ENCODE results near the gene PRRT1B.

Gene PRRT1B

GRCh38 chr9:131584858-131585257 lies 39.5 kb downstream of the PRRT1B start:
- H3K9me3 ChIP-seq (ENCODE audit: insufficient read depth, low read depth, low read length): peaks cover 2% of the 10 kb centered on the region
- no peak overlapping the region for H2AK5ac ChIP-seq (ENCODE audit: low read length)
- H3K79me2 ChIP-seq (ENCODE audit: control insufficient read depth, insufficient read depth, low read length, poor library complexity): no peaks in the 10 kb centered on the region
- H2AFZ ChIP-seq (ENCODE audit: insufficient read depth, low read length, poor library complexity): no peak overlapping the region
- no peak overlapping the region for H4K8ac ChIP-seq (ENCODE audit: low read depth, low read length)
- H3K4ac ChIP-seq (ENCODE audit: low read depth, low read length): no peak overlapping the region
- H2BK12ac ChIP-seq (ENCODE audit: low read length): no peak overlapping the region
- no peaks in the 10 kb centered on the region for H3K4me1 ChIP-seq (ENCODE audit: control insufficient read depth in 1 of 2, insufficient read depth in 2 of 2, low read length in 2 of 2)
- no peaks in the 10 kb centered on the region for H3K27me3 ChIP-seq (ENCODE audit: insufficient read depth, low read length)
- H3K18ac ChIP-seq (ENCODE audit: low read length): no peak overlapping the region
- peaks cover 77% of the 10 kb centered on the region in 2 experiments for H3K36me3 ChIP-seq (ENCODE audit: control insufficient read depth in 1 of 2, insufficient read depth in 2 of 2, low read length in 2 of 2)
- DNase-seq: no peak
- no peak overlapping the region for H3K27ac ChIP-seq (ENCODE audit: low read depth, low read length)
- H3K4me3 ChIP-seq (ENCODE audit: low read depth, low read length): no peak overlapping the region
- WGBS (ENCODE audit: extremely low coverage, insufficient coverage, insufficient read length): no CpG with 5 or more reads among the region's 7 CpGs
- H3K9ac ChIP-seq (ENCODE audit: low read length): no peak overlapping the region
- no peak overlapping the region for H4K12ac ChIP-seq (ENCODE audit: low read depth, low read length)
- no peak overlapping the region for H3K23ac ChIP-seq (ENCODE audit: low read length)
- no peak overlapping the region for H2BK120ac ChIP-seq (ENCODE audit: insufficient read depth, low read length, poor library complexity)
- H3K14ac ChIP-seq (ENCODE audit: low read length): no peak overlapping the region
- no peak overlapping the region for H4K91ac ChIP-seq (ENCODE audit: low read depth, low read length)
- no peak overlapping the region for H2BK5ac ChIP-seq (ENCODE audit: low read depth, low read length, poor library complexity)
- no peak overlapping the region for H3K4me2 ChIP-seq (ENCODE audit: low read length)
- H3K79me1 ChIP-seq (ENCODE audit: low read length): no peaks in the 10 kb centered on the region

- Histone ChIP-seq H3K4ac (ENCODE audit: low read depth, low read length) (no peak overlapping the region), H3K9me3 (ENCODE audit: insufficient read depth, low read depth, low read length) (peaks cover 2% of the 10 kb centered on the region), H3K36me3 (ENCODE audit: control insufficient read depth in 1 of 2, insufficient read depth in 2 of 2, low read length in 2 of 2) (peaks cover 77% of the 10 kb centered on the region in 2 experiments), H2AK5ac (ENCODE audit: low read length) (no peak overlapping the region), H3K79me1 (ENCODE audit: low read length) (no peaks in the 10 kb centered on the region), H2BK12ac (ENCODE audit: low read length) (no peak overlapping the region), H3K14ac (ENCODE audit: low read length) (no peak overlapping the region), H3K27me3 (ENCODE audit: insufficient read depth, low read length) (no peaks in the 10 kb centered on the region), H4K12ac (ENCODE audit: low read depth, low read length) (no peak overlapping the region), H3K4me2 (ENCODE audit: low read length) (no peak overlapping the region), H3K27ac (ENCODE audit: low read depth, low read length) (no peak overlapping the region), H2BK120ac (ENCODE audit: insufficient read depth, low read length, poor library complexity) (no peak overlapping the region), H3K79me2 (ENCODE audit: control insufficient read depth, insufficient read depth, low read length, poor library complexity) (no peaks in the 10 kb centered on the region), H4K8ac (ENCODE audit: low read depth, low read length) (no peak overlapping the region), H2AFZ (ENCODE audit: insufficient read depth, low read length, poor library complexity) (no peak overlapping the region), H3K18ac (ENCODE audit: low read length) (no peak overlapping the region), H3K9ac (ENCODE audit: low read length) (no peak overlapping the region), H3K23ac (ENCODE audit: low read length) (no peak overlapping the region), H4K91ac (ENCODE audit: low read depth, low read length) (no peak overlapping the region), H2BK5ac (ENCODE audit: low read depth, low read length, poor library complexity) (no peak overlapping the region), H3K4me1 (ENCODE audit: control insufficient read depth in 1 of 2, insufficient read depth in 2 of 2, low read length in 2 of 2) (no peaks in the 10 kb centered on the region), H3K4me3 (ENCODE audit: low read depth, low read length) (no peak overlapping the region)
- no peak for DNase-seq
- no CpG with 5 or more reads among the region's 8 CpGs for WGBS (ENCODE audit: extremely low coverage, insufficient coverage, insufficient read length)
Observed at GRCh38 chr9:131585375-131585774, 40.1 kb downstream of the PRRT1B start.

GRCh38 chr9:131587331-131587730 lies 42.0 kb downstream of the PRRT1B start:
- Histone ChIP-seq H2BK12ac (ENCODE audit: low read length) (no peak overlapping the region), H4K12ac (ENCODE audit: low read depth, low read length) (no peak overlapping the region), H3K79me2 (ENCODE audit: control insufficient read depth, insufficient read depth, low read length, poor library complexity) (no peaks in the 10 kb centered on the region), H2AFZ (ENCODE audit: insufficient read depth, low read length, poor library complexity) (no peak overlapping the region), H3K9me3 (ENCODE audit: insufficient read depth, low read depth, low read length) (peaks cover 2% of the 10 kb centered on the region), H3K4ac (ENCODE audit: low read depth, low read length) (no peak overlapping the region), H3K14ac (ENCODE audit: low read length) (no peak overlapping the region), H2AK5ac (ENCODE audit: low read length) (no peak overlapping the region), H2BK5ac (ENCODE audit: low read depth, low read length, poor library complexity) (no peak overlapping the region), H3K9ac (ENCODE audit: low read length) (no peak overlapping the region), H3K4me2 (ENCODE audit: low read length) (no peak overlapping the region), H3K27me3 (ENCODE audit: insufficient read depth, low read length) (no peaks in the 10 kb centered on the region), H3K27ac (ENCODE audit: low read depth, low read length) (no peak overlapping the region), H3K23ac (ENCODE audit: low read length) (no peak overlapping the region), H4K8ac (ENCODE audit: low read depth, low read length) (no peak overlapping the region), H3K79me1 (ENCODE audit: low read length) (peaks cover 9% of the 10 kb centered on the region), H2BK120ac (ENCODE audit: insufficient read depth, low read length, poor library complexity) (no peak overlapping the region), H3K36me3 (ENCODE audit: control insufficient read depth in 1 of 2, insufficient read depth in 2 of 2, low read length in 2 of 2) (peaks cover 81 to 82% of the 10 kb centered on the region in 2 experiments), H3K4me3 (ENCODE audit: low read depth, low read length) (no peak overlapping the region), H4K91ac (ENCODE audit: low read depth, low read length) (no peak overlapping the region), H3K18ac (ENCODE audit: low read length) (no peak overlapping the region), H3K4me1 (ENCODE audit: control insufficient read depth in 1 of 2, insufficient read depth in 2 of 2, low read length in 2 of 2) (peaks cover 10 to 11% of the 10 kb centered on the region in 2 experiments)
- no CpG with 5 or more reads among the region's 9 CpGs for WGBS (ENCODE audit: extremely low coverage, insufficient coverage, insufficient read length)
- DNase-seq: no peak

- H3K4me1 ChIP-seq (ENCODE audit: control insufficient read depth in 1 of 2, insufficient read depth in 2 of 2, low read length in 2 of 2): peaks cover 11 to 12% of the 10 kb centered on the region in 2 experiments
- WGBS (ENCODE audit: extremely low coverage, insufficient coverage, insufficient read length): no CpG with 5 or more reads among the region's 14 CpGs
- no peak overlapping the region for H3K14ac ChIP-seq (ENCODE audit: low read length)
- H2BK12ac ChIP-seq (ENCODE audit: low read length): no peak overlapping the region
- H3K9ac ChIP-seq (ENCODE audit: low read length): no peak overlapping the region
- H2AFZ ChIP-seq (ENCODE audit: insufficient read depth, low read length, poor library complexity): no peak overlapping the region
- no peak overlapping the region for H4K8ac ChIP-seq (ENCODE audit: low read depth, low read length)
- H3K4me3 ChIP-seq (ENCODE audit: low read depth, low read length): no peak overlapping the region
- no peak overlapping the region for H4K12ac ChIP-seq (ENCODE audit: low read depth, low read length)
- H2BK5ac ChIP-seq (ENCODE audit: low read depth, low read length, poor library complexity): no peak overlapping the region
- H2AK5ac ChIP-seq (ENCODE audit: low read length): no peak overlapping the region
- DNase-seq: no peak
- H3K27me3 ChIP-seq (ENCODE audit: insufficient read depth, low read length): no peaks in the 10 kb centered on the region
- H4K91ac ChIP-seq (ENCODE audit: low read depth, low read length): no peak overlapping the region
- no peak overlapping the region for H3K23ac ChIP-seq (ENCODE audit: low read length)
- no peak overlapping the region for H3K4me2 ChIP-seq (ENCODE audit: low read length)
- peaks cover 10% of the 10 kb centered on the region for H3K79me1 ChIP-seq (ENCODE audit: low read length)
- peaks cover 77 to 78% of the 10 kb centered on the region in 2 experiments for H3K36me3 ChIP-seq (ENCODE audit: control insufficient read depth in 1 of 2, insufficient read depth in 2 of 2, low read length in 2 of 2)
- no peak overlapping the region for H3K4ac ChIP-seq (ENCODE audit: low read depth, low read length)
- no peak overlapping the region for H3K18ac ChIP-seq (ENCODE audit: low read length)
- no peaks in the 10 kb centered on the region for H3K79me2 ChIP-seq (ENCODE audit: control insufficient read depth, insufficient read depth, low read length, poor library complexity)
- H2BK120ac ChIP-seq (ENCODE audit: insufficient read depth, low read length, poor library complexity): no peak overlapping the region
- no peak overlapping the region for H3K27ac ChIP-seq (ENCODE audit: low read depth, low read length)
- peaks cover 2% of the 10 kb centered on the region for H3K9me3 ChIP-seq (ENCODE audit: insufficient read depth, low read depth, low read length)
Observed at GRCh38 chr9:131587906-131588305, 42.6 kb downstream of the PRRT1B start.

Data from trophoblast cell (in vitro differentiated cells and primary cell).